HG02759 (cell line): ENCODE measurements around the gene MOAP1.
"Not testable (repeated sequence)": the region's sequence is repeated elsewhere in the genome, so short reads cannot be mapped to it uniquely, and the experiment has no call there.

Experiments used
- ATAC-seq: cut with Tn5 transposase; IDR thresholded peaks from one replicate; pipeline ENCODE4 v1.9.1; 2021; ENCODE audit warnings: mild to moderate bottlenecking, moderate library complexity; ENCODE audit not compliant: unreplicated experiment

MOAP1 gene

DNA sequence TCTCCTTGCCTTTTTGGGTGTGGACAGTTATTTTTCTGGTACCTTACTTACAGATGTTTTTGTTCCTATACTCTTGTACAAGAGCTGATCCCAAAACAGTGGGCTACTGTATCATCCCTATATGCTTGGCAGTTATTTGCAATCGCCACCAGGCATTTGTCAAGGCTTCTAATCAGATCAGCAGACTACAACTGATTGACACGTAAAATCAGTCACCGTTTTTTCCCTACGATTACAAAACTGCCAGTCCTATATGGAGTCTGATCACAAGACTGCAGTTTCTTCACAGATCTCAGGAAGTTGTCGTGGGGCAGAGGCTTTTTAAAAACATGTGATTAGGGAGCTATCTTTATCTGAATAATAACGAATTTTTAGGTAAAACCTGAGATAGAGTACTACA lies 1.8 kb upstream of the MOAP1 start:
- no peak for ATAC-seq

DNA sequence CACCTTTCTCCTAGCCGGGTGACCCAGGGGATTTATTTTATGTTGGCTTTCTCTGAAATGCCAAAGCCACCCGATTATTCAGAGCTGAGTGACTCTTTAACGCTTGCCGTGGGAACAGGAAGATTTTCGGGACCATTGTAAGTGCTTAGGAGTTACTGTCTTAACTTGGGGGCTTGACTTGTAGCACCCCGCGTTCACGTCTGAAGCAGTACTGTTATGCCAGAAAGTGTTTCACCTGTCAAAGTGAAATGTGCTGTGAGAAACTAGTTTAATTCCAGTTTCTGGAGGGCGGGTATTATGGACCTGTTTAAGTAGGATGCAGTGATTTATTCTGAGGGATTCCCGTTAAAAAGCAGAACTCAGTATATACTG lies 638 bp upstream of the MOAP1 start:
- no peak for ATAC-seq

DNA sequence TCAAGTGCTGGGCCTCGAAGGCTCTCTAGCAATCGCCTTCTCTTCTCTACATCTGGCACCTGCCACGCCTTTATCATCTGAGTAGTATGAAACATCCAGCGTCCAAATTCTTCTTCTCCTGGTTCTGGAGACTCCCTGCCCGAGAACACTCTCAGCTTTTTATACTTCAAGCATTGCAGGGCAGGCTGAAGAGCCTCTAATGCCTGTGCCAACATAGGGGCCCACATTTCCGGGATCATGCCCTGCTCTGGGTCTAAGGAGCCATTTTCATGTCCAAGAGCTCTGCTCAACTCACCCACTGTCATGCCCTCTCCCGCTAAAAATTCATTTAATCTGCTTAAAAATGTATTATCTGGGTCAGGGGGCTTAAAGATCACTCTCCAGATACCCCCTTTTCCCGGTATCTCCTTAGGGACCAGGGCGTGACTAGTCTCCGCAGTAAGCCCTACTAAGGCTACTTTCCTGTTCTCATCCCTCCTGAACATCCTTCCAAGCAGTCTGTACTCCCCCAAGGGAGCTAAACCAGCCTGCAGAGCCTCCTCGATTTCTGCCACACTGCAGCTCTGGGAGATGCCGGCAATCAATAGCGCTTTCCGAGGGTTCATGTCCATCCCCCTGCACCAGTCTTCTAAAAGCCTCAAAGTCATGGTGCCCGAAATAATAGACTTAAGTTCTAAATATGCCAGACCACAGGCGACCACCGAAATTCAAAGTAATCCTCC lies 940 bp downstream of the MOAP1 start:
- ATAC-seq: no peak

DNA sequence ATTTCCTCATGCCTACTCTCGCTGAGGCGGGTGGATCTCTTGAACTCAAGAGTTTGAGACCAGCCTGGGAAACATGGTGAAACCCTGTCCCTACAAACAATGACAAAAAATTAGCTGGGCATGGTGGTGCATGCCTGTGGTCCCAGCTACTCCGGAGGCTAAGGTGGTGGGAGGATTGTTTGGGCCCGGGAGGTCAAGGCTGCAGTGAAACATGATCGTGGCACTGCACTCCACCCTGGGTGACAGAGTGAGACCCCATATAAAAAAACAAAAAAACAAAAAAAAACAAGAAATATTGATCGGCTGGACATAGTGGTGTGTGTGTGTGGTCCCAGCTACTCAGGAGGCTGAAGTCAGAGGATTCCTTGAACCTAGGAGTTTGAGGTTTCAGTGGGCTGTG lies 9.2 kb downstream of the MOAP1 start:
- no peak for ATAC-seq

DNA sequence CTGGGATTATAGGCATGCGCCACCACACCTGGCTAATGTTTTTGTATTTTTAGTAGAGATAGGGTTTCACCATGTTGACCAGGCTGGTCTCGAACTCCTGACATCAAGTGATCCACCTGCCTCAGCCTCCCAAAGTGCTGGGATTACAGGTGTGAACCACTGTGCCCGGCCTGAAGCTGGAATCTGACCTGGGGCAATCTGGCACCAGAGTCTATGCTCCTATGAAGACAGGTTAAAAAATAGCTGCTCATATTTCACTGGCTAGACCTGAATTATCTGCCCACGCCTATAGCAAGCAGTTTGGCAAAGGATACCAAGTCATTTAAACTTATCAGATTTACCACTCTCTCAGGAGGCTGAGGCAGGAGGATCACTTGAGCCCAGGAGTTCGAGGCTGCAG lies 10.0 kb downstream of the MOAP1 start:
- ATAC-seq: not testable (repeated sequence)

DNA sequence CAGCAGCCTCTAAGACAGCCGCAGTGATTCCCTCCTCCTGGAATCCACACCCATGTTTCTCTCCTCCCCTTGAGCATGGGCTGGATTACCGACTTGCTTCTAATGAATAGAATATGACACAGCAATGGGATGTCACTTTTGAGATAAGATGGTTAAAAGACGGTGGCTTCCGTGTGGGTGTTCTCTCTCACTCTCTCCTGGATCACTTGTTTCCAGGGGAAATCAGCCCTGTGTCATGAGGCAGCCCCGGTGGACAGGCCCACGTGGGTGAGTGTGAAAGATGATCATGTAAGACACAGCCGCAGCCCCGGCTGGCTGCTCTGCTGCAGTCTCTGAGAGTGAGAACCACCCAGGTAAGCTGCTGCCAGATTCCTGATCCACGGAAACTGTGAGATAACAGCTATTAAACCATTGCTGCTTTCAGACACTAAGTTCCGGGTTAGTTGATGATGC lies 10.7 kb downstream of the MOAP1 start:
- no peak for ATAC-seq

DNA sequence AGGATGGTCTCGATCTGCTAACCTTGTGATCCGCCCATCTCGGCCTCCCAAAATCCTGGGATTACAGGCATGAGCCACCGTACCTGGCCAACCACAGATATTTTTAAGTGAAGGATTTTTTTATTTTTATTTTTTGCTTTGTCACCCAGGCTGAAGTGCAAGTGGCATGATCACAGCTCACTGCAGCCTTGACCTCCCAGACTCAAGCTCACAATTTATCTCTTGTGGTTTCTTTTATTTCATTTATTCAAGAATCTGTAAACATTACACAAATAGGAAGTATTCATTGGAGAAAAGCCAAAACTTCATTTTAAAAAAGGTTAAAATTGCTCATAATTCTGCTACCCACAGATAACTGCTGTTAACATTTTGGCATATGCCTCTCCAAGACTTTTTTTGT lies 13.3 kb downstream of the MOAP1 start:
- ATAC-seq: no peak

DNA sequence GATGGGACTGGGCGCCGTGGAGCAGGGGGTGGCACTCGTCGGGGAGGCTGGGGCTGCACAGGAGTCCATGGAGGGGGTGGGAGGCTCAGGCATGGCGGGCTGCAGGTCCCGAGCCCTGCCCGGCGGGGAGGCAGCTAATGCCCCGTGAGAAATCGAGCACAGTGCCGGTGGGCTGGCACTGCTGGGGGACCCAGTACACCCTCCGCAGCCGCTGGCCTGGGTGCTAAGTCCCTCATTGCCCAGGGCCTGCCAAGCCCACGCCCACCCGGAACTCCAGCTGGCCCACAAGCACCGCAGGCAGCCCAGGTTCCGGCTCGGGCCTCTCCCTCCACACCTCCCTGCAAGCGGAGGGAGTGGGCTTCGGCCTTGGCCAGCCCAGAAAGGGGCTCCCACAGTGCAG lies 14.6 kb downstream of the MOAP1 start:
- not testable (repeated sequence) for ATAC-seq

DNA sequence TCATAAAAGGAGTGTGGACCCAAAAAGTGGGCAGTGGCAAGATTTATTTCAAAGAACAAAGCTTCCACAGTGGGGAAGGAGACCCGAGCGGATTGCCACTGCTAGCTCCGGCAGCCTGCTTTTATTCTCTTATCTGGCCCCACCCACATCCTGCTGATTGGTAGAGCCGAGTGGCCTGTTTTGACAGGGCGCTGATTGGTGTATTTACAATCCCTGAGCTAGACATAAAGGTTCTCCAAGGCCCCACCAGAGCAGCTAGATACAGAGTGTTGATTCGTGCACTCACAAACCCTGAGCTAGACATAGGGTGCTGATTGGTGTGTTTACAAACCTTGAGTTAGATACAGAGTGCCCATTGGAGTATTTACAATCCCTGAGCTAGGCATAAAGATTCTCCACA lies 15.1 kb downstream of the MOAP1 start:
- ATAC-seq: not testable (repeated sequence)

DNA sequence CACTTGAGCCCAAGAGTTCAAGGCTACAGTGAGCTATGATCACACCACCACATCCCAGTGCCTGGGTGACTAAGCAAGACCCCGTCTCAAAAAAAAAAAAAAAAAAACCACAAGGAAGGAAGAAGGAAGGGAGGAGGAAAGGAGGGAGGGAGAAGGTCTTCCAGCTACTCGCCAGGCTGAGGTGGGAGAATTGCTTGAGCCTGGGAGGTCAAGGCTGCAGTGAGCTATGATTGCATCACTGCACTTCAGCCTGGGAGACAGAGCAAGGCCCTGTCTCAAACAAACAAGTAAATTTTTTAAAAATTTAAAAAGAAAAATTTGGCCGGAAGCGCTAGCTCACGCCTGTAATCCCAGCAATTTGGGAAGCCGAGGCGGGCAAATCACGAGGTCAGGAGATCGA lies 16.1 kb downstream of the MOAP1 start:
- ATAC-seq: not testable (repeated sequence)

DNA sequence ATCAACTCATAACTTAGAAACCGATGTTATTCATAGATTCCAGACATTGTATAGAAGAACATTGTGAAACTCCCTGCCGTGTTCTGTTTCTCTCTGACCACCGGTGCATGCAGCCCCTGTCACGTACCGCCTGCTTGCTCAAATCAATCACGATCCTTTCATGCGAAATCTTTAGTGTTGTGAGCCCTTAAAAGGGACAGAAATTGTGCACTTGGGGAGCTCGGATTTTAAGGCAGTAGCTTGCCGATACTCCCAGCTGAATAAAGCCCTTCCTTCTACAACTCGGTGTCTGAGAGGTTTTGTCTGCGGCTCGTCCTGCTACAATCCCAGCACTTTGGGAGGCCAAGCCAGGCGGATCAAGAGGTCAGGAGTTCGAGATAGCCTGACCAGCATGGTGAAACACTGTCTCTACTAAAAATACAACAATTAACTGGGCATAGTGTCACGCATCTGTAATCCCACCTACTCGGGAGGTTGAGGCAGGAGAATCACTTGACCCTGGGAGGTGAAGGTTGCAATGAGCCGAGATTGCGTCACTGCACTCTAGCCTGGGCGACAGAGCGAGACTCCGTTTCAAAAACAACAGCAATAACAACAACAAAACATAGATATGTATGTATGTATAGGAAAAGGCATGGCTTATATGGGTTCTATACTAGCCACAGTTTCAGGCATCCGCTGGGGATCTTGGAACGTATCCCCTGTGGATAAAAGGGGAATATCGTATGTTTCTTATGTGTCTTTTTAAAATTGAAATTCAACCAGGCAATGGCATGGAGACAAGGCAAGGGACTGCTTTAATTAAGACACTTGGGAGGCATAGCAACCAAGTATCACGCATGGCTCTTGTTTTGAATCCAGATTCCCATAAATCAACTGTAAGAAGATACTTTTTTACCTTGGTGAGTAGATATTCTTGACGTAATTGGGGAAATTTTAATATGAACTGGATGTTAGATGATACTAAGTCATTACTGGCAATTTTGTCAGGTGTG lies 19.1 kb downstream of the MOAP1 start:
- not testable (repeated sequence) for ATAC-seq

DNA sequence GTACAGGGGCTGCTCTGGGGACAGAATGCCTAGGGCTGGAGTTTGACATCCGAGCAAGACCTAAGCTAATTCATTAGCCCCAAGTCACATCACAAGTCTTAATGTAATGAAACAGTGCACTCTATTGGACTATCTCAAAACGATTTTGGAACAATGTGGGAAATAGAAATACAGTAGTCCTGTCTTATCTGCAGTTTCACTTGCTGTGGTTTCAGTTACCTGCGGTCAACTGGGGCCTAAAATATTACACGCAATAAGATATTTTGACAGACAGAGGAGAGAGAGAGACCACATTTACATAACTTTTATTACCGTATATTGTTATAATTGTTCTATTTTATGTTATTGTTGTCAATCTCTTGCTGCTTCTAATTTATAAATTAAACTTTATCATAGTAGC lies 21.1 kb downstream of the MOAP1 start:
- ATAC-seq: no peak

DNA sequence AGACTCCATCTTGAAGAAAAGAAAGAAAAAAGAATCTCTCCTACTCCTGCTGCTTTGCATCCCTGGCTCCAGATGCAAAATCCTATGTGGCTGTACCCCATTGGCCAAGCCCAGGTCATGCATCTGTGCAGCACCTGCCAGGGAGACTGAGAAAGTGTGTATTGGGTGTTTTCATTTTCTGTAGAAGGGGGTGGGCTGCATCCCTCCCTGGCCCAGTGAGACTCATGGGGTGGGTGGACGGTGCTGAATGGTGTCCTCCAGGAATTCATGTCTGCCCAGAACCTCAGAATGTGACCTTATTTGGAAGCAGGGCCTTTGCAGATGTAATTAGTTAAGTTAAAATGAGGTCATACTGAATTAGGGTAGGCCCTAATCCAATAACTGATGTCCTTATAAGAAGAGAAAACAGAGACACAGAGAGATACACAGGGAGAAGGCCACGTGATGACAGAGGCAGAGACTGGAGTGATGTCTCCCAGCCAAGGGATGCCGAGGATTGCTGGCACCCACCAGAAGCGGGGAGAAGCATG lies 23.2 kb downstream of the MOAP1 start:
- no peak for ATAC-seq

DNA sequence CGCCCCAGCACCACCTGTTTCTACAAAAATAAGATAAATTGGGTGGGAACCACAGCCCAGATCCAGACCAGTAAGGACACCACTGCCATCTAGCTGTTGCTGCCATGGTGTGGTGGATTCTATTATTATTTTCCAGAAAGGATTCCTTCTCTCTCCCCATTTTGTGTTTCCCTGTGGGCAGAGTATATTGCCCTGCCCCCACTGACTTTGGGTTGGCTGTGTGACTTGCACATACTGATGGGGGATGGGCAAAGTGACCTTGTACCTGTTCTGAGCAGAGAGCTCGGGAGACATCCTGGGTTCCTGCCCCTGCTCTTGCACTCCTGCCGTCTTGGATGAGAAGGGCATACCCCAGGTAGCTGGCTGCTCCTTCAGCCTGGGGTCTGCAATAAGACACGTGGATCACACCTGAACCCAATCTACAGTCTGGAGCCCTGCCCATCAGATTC lies 24.3 kb downstream of the MOAP1 start:
- no peak for ATAC-seq

DNA sequence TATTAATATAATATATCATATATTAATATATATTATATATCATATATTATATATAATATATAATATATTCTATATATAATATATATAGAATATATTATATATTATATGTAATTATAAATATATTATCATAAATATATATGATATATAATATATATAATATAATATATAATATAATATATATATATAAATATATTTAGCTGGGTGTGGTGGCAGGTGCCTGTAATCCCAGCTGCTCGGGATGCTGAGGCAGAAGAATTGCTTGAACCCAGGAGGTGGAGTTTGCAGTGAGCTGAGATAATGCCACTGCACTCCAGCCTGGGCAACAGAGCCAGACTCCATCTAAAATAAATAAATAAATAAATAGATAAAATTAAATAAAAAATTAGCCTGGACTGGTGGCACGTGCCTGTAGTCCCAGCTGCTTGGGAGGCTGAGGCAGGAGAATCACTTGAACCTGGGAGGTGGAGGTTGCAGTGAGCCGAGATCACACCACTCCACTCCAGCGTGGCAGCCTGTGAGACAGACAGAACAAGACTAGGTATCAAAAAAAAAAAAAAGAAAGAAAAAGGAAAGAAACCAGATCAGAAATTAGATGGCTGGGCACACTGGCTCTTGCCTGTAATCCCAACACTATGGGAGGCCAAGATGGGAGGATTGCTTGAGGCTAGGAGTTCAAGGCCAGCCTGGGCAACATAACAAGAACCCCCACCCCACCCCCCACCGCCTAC lies 24.9 kb downstream of the MOAP1 start:
- not testable (repeated sequence) for ATAC-seq

DNA sequence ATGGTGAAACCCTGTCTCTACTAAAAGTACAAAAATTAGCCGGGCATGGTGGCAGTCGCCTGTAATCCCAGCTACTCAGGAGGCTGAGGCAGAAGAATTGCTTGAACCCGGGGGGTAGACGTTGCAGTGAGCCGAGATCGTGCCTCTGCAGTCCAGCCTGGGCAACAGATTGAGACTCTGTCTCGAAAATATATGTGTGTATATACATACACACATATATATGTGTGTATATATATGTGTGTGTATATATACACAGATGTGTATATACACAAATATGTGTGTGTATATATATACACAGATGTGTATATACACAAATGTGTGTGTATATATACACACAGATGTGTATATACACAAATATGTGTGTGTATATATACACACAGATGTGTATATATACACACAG lies 26.3 kb downstream of the MOAP1 start:
- ATAC-seq: not testable (repeated sequence)

DNA sequence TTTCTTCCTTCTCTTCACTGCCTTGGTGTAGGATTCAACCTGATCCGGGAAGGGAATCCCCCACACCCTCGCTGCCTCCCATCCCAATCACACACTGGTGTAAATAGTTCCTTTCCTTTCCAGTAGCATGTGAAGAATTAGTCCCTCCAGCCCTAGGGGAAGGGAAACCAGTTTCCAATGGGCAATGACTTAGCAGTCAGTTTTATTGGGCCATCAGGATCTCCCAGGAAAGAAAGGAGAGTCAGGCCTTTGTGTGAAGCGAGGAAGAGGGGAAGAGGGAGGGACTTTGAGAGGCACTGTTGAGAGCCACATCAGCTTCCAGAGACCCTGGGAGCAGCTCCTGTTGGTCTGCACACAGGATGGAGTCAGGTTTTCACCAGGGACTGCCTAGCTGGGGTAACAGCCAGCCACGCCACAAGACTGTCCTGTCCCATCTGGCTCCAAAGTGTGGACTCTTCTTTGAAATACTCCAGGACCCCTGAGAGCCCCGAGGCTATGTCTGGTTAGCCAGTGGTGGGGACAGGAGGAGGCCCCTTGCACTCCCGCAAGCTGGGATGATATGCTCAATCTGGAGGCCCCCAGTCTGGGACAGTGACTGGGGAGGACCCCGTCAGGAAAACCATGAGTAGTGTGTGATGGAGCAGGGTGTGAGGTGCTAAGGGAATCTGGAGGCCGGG lies 27.9 kb downstream of the MOAP1 start:
- no peak for ATAC-seq

DNA sequence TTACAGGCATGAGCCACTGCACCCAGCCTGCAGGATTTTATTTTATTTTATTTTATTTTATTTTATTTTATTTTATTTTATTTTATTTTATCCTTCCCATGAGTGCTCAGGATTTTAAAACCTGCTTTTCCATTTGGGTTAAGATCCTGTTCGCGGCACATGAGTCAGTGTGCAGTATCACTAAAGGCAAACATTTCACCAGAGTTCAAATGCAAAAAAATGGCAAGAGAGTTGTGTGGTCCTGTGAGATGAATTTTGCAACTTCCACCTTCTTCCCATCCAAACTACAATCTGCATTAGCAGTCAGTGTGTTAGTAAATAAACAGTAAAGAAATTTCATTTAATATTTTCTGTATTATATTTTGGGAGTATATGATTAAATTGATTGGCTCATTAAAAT lies 29.0 kb downstream of the MOAP1 start:
- no peak for ATAC-seq

DNA sequence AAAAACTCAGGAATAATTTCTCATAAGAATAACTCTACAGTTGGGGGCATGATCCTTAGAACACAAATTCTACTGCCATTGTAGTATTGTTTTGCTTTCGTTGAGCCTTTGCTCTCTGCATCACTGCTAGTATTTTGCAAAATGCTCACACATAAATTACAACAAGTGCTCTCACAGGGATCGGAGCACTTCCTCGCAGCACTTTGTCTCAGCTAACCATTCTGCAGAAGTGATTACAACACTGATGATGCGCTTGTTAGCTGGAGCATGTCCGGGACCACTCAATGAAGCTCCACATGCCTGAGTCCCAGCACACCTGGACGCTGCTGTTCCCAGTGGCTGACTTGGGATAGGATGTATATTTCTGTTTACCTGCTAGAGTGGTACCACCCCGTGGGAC lies 31.6 kb downstream of the MOAP1 start:
- ATAC-seq: no peak
